Measurements from ENCODE around the gene ZNF841.
"Not testable (repeated sequence)": the region's sequence is repeated elsewhere in the genome, so short reads cannot be mapped to it uniquely, and the experiment has no call there.

ZNF841 gene

GRCh38 chr19:52095172-52096014 is at the start of gene ZNF841:
TSS of gene ZNF841 (minus strand) at chr19:52095765. CDS start at chr19:52084801, 10,964 bp downstream.
- DNase-seq = peak; percentile 81 to 88

DNA sequence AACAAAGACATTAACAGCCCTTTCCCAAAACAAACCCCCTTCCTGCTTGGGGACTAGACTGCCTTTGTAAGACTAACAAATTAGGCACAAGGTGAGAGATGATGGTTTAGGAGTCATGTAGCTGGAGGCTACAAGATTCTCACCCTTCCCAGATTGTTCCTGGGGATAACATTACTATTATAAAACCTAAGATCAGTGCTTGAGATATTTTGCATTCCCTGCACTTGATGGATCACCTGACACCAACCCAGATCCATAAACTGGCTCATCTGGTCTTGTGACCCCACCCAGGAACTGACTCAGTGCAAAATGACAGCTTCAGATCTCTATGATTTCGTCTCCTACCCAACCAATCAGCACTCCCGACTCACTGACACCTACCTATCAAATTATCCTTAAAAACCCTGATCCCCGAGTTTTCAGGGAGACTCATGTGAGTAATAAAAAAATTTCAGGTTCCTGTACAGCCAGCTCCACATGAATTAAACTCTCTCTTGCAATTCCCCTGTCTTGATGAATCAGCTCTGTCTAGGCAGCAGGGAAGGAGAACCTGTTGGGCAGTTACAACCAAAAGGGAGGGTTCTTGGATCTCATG is 46.5 kb upstream of the ZNF841 start:
- DNase-seq = no peak

DNA sequence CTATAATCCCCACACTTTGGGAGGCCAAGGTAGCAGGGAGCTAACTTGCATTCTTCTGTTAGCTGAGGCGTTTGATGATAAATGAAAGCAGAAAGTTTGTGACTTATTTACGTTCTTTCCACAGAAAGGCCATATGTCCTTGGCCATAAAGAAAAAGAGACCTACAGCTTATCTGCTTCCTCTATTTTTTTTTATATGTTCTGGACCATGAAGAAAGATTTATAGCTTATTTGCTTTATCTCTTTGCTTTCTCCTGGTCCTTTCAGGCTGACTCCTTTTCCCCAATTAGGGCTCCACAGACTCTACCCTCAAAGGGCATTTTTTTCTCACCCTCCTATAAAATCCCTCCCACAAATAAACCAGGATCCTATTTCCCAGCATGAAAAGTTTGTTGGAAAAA is 45.6 kb upstream of the ZNF841 start:
- DNase-seq = no peak

- no peak for DNase-seq
Measured at GRCh38 chr19:52140032-52140710, 44.6 kb upstream of the ZNF841 start.

DNA sequence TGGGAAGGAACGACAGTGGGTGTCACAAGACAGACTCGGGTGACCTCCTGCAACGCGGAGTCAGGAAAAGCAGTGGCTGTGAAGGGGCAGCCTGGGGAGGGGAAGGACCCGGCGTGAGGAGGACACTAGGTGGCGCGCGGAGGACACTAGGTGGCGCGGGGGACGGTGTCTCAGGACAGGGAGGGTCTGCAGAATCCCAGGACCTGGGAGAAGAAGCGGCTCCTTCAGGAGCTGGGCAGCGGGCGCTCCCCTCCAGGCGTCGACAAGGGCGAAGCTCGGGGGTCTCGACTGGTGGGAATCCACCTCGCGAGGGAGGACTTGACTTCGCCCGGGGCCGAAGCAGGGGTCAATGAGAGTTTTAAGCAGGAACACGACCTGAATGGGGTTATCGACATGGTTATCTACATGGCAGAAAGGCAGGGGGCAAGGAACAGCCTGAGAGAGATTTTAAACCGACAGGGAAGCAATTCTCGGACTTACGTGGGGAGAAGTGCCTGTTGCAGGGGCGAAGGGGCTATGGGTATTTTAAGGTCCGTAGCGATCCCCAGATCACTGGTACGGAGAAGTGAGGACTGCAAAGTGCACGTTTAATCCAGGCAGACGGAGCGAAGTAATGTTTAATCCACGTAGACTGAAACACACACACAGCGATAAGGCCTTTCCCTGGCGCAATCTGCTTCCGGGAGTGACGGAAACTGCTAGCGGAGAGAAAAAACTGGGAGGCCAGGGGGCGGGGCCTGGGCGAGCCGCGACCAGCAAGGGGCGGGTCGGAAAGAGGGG is 43.9 kb upstream of the ZNF841 start, which contains the start of gene ZNF616:
Gene ZNF616, minus strand, starts transcription at position 687 of the 780 bp plus-strand sequence. CDS start 9,426 bp downstream, outside the sequence.
- peak; percentile 82 to 89 for DNase-seq

DNA sequence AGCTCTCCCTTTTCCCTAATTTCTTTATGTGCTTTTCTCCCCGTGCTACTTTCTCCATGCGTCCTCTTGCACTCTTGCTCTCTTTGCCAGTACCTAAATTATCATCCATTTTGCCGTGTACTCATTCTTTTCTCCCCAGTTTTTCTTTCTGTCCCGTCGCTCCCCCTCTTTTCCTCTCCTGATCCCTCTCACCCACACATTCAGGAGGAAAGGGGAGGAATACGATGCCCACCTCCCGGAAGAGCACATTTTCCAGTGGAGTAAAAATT is 43.4 kb upstream of the ZNF841 start:
- DNase-seq = no peak

DNA sequence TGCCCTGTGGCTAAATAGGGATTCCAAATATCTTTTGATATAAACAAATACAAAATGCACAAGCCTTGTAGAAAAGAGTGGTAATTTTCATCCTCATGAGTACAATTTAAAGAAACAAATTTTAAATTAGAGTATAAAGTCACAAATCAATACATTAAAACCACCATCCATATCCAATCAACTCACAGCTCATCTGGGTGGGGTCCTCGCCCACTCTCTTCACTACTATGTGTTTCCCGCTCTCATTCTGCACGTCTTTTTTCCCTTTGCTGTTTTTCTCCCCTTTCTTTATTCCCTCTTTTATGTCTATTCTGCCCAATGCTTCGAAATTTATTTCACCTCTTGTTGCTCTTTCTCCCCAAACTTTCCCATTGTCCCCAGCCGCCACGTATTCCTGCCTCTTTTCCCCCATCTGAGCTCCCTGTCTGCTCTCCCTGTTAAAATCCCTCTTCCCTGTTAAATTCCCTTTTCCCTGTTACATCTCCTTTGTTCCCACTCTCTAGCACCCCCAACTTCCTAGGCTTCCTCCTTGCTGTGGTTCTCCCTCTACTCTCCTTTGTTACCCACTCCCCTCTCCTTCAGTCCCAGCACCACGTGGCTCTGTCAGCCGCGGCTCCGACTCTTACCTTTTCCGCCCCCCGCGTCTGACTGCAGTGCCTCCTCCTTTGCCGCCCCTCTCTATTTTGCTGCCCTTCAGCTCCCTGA is 42.9 kb upstream of the ZNF841 start:
- peak in 1 of 2 experiments; percentile 18 for DNase-seq

DNA sequence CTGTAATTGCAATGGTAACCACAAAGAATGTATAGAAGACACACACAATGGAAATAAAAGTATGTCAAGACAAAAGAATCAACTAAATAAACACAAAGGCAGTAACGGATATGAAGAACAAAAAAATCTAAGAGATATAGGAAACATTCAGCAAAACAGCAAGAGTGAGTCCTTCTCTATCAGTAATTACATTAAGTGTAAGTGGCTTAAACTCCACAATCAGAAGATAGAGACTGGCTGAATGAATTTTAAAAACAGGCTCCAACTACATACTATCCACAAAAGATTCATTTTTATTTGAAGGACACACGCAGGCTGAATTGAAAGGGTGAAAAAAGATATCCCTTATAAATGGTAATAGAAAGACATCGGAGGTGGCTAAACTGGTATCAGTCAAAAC is 24.7 kb upstream of the ZNF841 start:
- DNase-seq = no peak

DNA sequence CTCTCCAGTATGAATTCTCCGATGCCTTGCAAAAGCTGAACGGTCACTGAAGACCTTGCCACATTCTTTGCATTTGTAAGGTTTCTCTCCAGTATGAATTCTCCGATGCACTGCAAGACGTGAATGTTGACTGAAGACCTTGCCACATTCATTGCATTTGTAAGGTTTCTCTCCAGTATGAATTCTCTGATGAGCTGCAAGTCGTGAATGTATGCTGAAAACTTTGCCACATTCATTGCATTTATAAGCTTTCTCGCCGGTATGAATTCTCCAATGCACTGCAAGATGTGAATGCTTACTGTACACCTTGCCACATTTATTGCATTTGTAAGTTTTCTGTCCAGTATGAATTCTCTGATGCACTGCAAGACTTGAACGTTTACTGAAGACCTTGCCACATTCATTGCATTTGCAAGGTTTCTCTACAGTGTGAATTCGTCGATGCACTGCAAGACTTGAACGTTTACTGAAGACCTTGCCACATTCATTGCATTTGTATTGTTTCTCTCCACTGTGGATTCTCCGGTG is 20.0 kb upstream of the ZNF841 start:
- DNase-seq = no peak

- DNase-seq = no peak
Measured at GRCh38 chr19:52114691-52115090, 19.1 kb upstream of the ZNF841 start.

DNA sequence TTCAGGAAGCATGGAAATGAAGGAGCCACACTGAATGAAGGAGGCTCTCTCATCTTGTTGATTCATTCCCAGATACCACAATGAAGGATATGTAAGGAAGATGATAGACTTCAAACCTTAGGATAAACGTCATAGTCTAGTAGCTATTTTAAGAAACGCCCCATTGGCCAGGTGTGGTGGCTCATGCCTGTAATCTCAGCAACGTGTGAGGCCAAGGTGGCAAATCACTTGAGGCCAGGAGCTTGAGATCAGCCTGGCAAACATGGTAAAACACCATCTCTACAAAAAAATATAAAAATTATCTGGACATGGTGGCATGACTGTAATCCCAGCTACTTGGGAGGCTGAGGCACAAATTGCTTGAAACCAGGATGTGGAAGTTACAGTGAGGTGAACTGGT is 17.1 kb upstream of the ZNF841 start:
- DNase-seq = no peak

DNA sequence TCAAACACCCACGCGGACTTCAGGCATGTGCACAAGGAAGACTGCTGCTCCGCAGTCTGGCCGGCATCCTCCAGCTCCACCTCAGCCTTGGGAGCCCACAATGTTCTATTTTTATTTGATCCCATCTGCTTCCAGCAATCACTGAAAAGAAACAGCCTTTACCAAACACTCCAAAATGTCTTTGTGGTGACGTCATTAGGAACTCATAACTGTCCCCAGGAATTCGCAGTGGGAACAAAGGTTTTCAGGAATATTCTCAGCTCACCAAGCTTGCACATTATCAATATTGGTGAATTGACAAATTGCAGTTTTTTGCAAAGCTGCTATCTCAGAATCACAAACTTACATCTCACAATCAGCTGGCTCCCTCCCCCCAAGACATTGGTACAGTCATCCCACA is 15.2 kb upstream of the ZNF841 start:
- no peak for DNase-seq

- no peak for DNase-seq
Measured at GRCh38 chr19:52102782-52103181, 7.2 kb upstream of the ZNF841 start.

DNA sequence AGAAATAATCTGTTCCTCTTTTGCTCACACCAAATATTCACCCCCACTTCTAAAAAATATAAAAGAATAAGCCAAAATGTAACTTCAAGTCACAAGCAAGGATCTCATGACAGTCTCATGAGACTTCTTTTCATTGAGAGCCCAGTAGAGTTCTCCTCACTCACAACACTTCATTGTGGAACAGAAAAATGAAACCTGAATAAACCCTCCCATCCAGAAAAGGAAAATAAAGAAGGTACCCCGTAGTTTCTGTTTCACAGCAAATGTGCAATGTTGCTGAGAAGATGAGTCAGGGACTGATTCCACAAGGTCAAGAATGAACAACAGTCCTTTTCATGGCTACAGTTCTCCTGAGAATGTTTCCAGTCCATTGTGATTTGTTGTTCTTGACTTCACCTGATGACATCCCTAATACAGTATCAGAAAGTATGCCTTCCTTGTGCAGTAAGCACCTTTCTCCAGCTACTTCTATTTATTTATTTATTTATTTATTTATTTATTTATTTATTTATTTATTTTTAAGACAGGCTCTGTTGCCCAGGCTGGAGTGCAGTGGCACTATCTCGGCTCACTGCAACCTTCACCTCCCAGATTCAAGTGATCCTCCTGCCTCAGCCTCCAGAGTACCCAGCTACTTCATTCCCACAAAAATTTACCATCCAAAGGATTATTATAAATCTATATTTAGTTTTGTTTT is 6.4 kb upstream of the ZNF841 start:
- no peak for DNase-seq

- DNase-seq = peak in 1 of 2 experiments; percentile 5
Measured at GRCh38 chr19:52099497-52100138, 4.1 kb upstream of the ZNF841 start.

DNA sequence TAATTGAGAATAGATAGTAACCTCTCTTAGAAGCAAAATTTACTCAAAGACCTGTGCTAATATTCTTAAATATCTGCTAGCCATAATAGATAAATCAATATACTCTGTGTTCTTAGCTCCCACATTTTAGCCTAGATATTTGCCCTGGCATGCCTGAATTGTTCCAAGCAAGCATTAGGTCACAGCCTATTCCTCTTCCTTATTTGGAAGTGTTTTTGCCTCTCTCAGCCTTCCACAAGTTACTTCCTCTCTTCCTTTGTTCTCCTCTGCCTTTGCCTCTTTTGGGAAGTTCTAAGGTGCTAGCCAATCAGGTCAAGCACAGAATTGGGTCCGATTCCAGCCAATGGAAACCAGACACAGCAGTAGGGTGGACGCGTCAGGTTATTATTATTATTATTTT is 851 bp upstream of the ZNF841 start:
- not testable (repeated sequence) for DNase-seq

DNA sequence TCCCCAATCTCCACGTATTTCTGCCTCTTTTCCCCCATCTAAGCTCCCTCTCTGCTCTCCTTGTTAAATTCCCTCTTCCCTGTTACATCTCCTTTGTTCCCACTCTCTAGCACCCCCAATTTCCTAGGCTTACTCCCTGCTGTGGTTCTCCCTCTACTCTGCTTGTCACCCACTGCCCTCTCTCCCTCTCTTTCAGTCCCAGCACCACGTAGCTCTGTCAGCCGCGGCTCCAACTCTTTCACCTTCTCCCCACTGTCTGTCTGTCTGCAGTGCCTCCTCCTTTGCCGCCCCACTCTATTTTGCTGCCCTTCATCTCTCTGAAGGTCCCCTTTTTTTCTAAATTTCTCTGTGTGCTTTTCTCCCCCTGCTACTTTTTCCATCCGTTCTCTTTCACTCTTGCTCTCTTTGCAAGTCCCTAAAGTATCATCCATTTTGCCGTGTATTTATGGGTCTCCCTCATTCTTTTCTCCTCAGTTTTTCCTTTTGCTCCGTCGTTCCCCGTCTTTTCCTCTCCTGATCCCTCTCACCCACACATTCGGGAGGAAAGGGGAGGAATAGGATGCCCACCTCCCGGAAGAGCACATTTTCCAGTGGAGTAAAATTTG is 937 bp downstream of the ZNF841 start:
- no peak for DNase-seq

GRCh38 chr19:52086481-52086880 is 9.1 kb downstream of the ZNF841 start:
- no peak for DNase-seq

GRCh38 chr19:52070496-52070895 is 25.1 kb downstream of the ZNF841 start:
- no peak for DNase-seq

- DNase-seq = no peak
Measured at GRCh38 chr19:52069653-52070052, 25.9 kb downstream of the ZNF841 start.
